Kasumi-1 (cell line): ENCODE measurements around the gene SPNS2.

Source experiments
- DNase-seq, 2 experiments: peaks; one replicate each; lab custom pipeline; 2025; lab: John Stamatoyannopoulos, UW

Gene SPNS2

DNA sequence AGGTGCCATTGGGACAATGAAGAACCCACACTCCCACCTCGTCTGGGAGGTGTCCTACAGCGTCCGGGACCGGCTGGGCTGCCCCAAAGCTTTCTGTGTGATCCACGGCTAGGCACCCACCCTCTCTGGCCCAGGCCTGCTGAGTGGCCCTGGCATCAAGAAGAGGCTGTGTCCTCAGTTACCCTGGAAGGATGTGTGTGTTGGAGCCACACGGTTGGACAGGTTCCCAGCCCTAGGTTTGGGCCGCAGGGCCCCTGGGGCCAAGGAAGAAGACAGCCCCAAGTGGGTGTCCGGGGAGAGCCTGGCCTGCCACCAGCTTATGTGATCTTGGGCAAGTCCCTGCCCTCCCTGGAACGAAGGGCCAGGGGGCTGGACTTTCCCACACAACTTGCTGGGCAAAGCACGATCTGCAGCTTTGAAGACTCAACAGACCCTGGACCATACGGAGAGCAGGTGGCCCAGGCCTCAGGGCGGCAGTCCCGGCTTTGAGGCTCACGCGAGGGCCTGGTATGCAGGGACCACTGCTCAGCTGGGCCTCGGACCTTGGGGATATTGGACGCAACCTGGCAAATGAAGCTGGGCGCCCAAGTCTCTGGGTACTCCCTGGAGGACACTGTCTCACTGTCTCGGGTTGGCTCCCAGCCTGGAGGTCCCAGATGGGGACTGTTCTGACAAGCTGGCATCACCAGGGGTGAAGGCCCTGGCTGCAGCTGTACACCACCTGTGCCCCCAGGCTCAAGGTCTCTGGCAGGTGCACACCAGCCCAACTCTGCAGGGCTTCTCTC, 39.0 kb downstream of the SPNS2 start:
- DNase-seq = no peak

- DNase-seq = no peak
Observed at GRCh38 chr17:4538236-4539002, 39.7 kb downstream of the SPNS2 start.

DNA sequence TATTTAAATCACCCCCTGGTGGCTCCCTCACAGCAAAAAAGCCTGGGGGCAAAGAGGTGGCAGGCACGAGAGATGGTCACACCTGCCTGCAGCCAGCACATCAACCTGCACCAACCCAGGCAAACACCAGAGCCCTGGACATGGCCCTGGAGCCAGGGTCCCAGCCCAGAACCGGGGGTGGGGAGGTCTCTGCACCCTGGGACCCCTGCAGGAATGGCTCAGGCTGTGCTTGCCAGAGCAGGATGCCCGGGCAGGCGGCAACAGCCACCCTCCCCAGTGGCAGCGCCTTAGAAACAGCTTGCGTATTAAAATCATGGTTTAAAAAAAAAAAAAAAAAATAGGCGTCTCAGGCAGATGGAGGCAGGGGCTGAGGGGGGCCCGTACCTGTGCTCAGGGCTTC, 40.3 kb downstream of the SPNS2 start:
- no peak for DNase-seq

- no peak for DNase-seq
Observed at GRCh38 chr17:4539576-4540223, 41.0 kb downstream of the SPNS2 start.

DNA sequence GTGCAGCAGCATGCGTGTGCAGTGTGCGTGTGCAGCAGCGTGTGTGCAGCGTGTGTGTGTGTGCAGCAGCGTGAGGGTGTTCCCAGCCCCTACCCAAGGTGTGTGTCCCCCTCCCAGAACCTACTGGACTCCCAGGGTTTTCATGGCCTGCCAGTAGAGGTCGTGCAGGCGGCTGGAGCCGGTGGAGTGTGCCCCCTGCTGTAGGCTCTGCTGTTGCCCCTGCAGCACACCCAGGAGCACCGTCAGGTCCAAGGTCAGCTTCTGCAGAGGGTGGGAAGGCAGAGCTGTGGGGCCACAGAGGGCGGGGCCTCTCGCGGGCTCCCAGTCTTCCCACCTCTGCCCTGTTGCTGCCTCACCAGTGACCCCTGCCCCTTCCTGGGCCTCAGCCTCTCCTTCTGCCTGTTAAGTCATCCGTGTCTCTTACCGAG, 41.6 kb downstream of the SPNS2 start:
- peak in 1 of 2 experiments; percentile 1 for DNase-seq

GRCh38 chr17:4540687-4541327, 42.1 kb downstream of the SPNS2 start:
- no peak for DNase-seq

DNA sequence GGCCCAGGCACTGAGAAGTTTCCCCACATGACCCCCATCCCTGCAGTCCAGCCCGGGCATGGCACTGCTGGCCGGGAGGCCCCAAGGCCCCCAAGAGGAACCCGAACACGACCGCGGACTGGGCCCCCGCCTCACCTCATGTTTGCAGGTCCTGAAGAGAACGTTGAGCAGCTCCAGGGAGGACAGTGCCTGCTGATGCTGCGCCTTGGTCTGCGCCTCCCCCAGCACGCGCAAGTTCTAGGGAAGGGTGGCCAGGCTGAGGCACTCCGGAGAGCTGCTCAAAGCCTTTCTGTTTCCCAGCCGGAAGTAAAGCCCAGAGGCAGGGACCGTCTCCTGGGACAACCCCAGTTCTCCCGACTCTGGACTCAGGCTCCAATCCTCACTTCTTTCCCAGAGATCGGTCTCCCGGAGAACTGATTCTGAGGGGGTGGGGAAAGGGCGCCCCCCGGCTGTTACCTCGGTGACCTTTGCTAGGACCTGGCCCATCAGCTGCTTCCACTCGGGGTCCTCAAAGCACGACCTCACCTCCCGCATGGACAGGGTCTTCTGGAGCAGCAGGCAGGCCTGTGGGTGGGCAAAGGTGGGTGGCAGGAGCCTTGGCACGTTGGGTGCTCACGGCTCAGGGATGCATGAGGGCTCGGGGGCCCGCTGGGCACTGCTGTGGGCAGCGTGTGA, 42.8 kb downstream of the SPNS2 start:
- no peak for DNase-seq

DNA sequence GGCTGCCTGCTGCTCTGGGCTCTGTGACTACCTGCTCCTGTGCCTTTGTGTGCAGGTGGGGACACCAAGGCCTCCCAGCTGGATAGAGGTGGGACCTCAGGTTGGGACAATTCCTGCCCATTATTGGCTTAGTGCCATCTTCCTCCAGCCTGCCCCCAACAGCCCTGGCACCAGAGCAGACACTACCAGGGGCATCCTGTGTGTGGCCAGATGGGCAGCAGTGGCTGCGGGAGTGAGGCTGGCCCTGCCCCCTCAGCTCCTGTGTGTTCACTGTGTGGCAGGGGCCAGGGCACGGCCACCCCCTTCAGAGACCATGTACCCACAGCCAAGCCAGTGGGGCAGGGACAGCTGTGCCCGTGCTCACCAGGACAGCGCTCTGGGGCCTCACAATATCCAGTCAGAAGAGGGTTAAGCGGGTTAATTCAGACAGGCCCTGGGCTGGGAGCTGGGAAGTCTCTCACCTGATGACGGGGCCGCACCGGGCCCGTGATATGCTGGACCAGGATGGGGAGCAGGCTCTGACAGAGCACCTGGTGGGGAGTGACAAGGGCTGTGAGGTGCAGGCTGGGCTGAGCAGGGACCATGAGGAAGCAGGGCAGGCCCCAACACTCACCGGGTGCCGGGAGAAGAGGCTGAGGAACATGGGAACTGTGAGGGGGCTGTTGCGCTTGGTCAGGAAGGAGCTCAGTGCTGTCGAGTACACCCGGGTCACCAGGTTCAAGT, 43.5 kb downstream of the SPNS2 start:
- DNase-seq = no peak

DNA sequence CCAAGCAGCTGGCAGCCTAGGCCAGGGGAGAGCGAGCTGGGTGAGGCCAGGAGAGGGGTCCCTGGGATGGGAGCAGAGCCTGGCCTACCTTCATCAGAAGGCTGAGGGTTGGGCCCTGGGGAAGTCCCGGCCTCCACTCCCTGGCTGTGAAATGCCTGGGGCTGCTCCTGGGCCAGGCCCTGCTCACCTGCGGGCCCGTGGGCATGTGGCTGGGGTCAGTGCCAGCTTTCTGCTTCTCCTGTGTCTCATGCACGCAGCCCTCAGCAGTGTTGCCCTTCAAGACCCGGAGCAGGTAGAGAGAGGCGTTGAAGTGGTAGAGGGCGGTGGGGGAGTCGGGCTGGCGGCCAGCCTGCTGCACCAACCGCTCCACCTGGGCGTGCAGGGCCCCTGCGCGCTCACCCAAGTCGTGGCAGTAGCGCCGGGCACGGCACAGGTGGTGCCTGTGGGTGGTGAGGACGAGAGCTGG, 44.1 kb downstream of the SPNS2 start:
- no peak for DNase-seq

DNA sequence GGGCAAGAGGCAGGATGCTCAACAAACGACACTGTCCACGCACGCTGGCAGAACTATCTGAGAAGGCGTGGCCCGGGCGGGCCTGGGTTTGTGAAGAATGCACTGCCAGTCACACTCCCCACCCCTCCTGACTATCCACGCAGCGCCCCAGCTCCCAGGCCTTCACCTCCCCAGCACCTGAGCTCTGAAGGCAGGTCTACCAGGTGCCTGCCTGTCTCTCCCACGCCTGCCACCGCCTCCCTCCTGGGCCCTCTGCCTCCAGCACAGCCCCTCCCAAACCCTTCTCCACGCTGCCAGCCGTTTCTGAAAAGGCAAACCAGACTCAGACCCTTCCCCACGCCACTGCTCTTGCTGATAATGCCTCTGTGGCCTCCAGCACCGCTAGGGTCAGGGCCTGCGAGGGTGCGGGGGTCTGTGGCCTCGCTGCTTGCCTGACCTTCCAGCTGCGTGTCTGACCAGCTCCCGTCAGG, 44.9 kb downstream of the SPNS2 start:
- DNase-seq = no peak

- no peak for DNase-seq
Observed at GRCh38 chr17:4544135-4544950, 45.7 kb downstream of the SPNS2 start.

DNA sequence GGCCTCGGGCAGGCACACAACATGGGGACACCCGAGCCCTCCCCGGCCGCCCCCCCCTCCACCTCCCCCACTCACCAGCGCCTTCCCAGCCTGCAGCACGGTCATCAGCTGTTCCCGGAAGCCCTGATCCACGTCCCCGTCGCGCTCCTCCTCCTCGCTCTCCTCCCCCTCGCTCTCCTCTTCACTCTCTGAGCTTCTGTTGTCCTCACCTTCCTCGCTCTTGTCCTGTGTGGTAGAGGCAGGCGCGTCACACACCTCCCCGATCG, 46.2 kb downstream of the SPNS2 start:
- DNase-seq = no peak

GRCh38 chr17:4545217-4545951, 46.7 kb downstream of the SPNS2 start:
- no peak for DNase-seq

GRCh38 chr17:4547118-4547906, 48.6 kb downstream of the SPNS2 start:
- DNase-seq = no peak

DNA sequence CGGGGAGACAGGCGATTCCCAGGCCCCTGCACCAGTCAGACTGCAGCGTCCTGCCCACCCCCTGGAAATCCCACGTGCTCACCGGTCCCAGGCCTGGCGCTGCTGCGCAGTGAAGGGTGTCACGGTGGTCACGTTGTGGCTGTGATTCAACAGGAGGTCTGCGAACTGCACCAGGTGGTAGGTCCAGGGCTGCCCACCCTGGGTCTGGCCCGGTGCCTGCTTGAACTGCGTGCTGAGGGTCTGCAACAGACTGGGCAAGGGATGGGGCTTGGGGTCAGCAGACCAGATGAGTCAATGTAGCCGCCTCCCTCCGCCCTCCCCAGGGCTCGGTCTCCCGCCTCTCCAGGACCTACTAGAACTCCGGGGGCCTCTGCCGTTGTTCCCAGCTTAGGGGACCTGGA, 49.4 kb downstream of the SPNS2 start:
- no peak for DNase-seq

DNA sequence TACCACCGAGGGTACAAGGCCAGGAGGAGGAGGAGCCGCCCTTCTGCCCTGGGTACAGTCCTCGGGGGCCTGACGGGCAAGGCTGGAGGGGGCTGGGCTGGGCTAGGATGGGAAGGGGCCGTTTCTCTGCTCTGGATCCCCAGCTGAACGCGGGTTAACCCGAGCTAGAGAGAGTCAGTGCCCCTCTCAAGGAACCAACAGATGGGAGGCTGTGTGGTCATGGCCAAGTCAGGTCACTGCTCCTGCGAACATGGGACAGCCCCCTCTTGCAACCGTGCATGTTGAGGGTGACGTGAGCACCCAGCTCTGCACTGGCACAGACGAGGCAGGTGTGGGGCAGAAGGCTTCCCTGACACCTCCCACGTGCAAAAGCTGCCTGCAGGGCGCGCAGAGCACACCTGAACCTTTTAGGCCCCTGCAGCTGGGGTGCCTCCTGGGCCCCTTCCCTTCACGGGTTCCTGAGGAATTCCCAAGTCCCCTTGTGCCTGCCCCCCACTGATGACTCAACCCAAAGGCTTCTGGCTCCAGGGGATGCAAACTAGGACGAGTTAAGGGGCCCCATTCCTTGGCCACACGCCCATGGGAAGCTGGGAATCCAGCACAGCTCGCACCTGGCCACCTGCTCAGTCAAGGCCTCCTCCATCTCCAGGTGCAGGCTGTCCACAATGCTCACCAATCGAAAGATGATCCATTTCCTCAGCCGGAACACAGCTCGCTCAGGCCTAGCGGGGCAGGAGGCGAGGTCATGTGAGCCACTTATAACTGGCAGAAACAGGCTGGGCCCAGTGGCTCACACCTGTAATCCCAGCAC, 50.2 kb downstream of the SPNS2 start:
- DNase-seq = no peak

DNA sequence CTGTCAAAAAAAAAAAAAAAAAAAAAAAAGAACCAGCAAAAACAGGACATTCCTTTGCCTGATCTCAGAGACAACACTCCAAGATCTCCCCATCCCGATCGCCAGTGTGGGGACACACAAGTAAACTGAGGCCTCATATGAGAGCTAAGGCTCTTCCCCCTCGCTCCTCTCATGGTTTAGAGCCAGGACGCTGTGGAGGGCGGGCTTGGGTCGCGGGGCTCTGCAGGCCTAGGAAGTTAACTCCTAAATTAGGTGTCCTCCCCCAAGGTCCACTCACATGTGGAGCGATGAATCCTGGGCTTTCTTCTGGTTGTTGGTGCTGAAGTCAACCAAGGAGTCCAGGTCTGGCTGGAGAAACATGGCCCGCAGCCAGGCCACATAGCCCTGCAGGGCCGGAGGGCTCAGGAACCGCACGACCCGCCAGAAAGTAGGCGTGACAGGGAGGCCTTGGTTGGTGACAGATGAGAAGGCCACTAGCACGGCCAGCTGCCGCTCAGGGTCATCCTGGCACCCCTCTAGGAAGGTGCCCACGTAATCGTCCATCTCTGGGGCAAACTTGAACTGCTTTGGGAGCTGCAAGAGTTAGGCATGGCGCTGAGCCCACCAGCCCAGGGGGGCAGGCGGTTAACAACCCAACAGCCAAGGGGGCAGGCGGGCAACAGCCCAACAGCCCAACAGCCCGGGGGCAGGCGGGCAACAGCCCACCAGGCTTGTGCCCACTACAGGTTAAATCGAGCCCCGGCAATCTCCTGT, 51.3 kb downstream of the SPNS2 start:
- DNase-seq = no peak
